ENCODE measurements around the gene CEP192.

- TF ChIP-seq CTCF (IDR thresholded peaks at IDR 0.05) (no peak), POLR2A (IDR thresholded peaks at IDR 0.05) (no peak)
These were observed 638 bp downstream of the CEP192 start for GRCh38 chr18:12991821-12992179.
